Measurements from ENCODE around the gene ATF7IP2. TPM values are rescaled to one million over a fixed set of nuclear protein-coding genes. Genes with fewer than 3 reads are reported as not detected.
A peak's percentile ranks its signal among the peaks of the same experiment; 100 is the strongest.

ATF7IP2 gene
- total and polyA plus RNA-seq, 2 of the 13 experiments (the other 11 are each of a cell fraction or from before 2014, with no cell fraction given): 117 to 217 TPM

DNA sequence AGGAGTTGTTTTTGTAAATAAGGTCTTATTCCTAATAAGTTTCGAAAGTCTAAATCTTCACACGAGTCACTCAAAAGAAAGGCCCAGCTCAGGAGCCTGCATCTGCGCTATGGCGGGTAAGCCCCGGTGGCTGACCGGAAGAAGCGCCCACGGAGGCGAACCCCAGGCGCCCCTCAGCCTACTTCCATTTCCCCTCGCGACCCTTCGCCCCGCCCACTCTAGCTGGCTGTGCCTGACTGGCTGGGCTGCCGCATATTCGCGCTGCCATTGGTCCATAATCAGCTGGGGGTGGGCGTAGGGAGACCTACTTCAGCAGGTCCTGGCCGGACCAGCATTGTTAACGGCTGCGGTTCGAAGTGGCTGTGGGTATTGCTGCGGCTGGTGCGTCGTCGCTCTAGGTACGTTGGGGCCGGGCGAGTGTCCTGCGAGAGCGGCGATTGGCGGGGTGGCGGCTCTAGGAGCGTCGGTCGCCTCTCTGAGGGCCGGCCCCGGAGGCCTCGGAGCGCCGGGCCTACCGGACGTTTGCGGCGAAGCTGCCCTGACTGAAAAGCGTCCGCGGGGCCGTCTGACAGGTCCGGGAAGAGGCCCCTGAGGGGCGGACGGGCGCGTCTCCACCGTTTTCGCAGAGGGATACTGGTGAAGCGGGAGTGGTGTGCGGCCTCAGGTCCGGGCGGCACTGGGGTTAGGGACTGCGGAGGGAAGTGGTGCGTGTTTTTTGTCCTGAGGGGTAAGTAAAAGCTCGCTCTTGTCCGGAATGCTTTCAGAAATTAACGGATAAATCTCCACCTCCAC lies at the start of gene ATF7IP2 (continued):
- TF ChIP-seq, protein P1, sequence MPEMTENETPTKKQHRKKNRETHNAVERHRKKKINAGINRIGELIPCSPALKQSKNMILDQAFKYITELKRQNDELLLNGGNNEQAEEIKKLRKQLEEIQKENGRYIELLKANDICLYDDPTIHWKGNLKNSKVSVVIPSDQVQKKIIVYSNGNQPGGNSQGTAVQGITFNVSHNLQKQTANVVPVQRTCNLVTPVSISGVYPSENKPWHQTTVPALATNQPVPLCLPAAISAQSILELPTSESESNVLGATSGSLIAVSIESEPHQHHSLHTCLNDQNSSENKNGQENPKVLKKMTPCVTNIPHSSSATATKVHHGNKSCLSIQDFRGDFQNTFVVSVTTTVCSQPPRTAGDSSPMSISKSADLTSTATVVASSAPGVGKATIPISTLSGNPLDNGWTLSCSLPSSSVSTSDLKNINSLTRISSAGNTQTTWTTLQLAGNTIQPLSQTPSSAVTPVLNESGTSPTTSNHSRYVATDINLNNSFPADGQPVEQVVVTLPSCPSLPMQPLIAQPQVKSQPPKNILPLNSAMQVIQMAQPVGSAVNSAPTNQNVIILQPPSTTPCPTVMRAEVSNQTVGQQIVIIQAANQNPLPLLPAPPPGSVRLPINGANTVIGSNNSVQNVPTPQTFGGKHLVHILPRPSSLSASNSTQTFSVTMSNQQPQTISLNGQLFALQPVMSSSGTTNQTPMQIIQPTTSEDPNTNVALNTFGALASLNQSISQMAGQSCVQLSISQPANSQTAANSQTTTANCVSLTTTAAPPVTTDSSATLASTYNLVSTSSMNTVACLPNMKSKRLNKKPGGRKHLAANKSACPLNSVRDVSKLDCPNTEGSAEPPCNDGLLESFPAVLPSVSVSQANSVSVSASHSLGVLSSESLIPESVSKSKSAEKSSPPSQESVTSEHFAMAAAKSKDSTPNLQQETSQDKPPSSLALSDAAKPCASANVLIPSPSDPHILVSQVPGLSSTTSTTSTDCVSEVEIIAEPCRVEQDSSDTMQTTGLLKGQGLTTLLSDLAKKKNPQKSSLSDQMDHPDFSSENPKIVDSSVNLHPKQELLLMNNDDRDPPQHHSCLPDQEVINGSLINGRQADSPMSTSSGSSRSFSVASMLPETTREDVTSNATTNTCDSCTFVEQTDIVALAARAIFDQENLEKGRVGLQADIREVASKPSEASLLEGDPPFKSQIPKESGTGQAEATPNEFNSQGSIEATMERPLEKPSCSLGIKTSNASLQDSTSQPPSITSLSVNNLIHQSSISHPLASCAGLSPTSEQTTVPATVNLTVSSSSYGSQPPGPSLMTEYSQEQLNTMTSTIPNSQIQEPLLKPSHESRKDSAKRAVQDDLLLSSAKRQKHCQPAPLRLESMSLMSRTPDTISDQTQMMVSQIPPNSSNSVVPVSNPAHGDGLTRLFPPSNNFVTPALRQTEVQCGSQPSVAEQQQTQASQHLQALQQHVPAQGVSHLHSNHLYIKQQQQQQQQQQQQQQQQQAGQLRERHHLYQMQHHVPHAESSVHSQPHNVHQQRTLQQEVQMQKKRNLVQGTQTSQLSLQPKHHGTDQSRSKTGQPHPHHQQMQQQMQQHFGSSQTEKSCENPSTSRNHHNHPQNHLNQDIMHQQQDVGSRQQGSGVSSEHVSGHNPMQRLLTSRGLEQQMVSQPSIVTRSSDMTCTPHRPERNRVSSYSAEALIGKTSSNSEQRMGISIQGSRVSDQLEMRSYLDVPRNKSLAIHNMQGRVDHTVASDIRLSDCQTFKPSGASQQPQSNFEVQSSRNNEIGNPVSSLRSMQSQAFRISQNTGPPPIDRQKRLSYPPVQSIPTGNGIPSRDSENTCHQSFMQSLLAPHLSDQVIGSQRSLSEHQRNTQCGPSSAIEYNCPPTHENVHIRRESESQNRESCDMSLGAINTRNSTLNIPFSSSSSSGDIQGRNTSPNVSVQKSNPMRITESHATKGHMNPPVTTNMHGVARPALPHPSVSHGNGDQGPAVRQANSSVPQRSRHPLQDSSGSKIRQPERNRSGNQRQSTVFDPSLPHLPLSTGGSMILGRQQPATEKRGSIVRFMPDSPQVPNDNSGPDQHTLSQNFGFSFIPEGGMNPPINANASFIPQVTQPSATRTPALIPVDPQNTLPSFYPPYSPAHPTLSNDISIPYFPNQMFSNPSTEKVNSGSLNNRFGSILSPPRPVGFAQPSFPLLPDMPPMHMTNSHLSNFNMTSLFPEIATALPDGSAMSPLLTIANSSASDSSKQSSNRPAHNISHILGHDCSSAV (CRISPR knock-in tag; IDR thresholded peaks at IDR 0.05; ENCODE audit: borderline replicate concordance): peak; percentile 90
- TF ChIP-seq ZNF782 (CRISPR knock-in tag; IDR thresholded peaks at IDR 0.05; ENCODE audit: borderline replicate concordance): peak; percentile 96
- peak; percentile 98 for TF ChIP-seq REL (CRISPR knock-in tag; conservative IDR thresholded peaks at IDR 0.05)
- TF ChIP-seq ZNF44 (CRISPR knock-in tag; IDR thresholded peaks at IDR 0.05): peak; percentile 98
- peak; percentile 85 for TF ChIP-seq PHF5A (CRISPR knock-in tag; IDR thresholded peaks at IDR 0.05; ENCODE audit: low read depth, unreplicated experiment)
- TF ChIP-seq RFXANK (CRISPR knock-in tag; IDR thresholded peaks at IDR 0.05): peak; percentile 93
- peak; percentile 63 for TF ChIP-seq HNRNPH1 (optimal IDR thresholded peaks at IDR 0.05; ENCODE audit: low read depth, low read length)
- TF ChIP-seq ZNF383 (CRISPR knock-in tag; IDR thresholded peaks at IDR 0.05; ENCODE audit: borderline replicate concordance): no peak
- TF ChIP-seq ELF1 (CRISPR knock-in tag; IDR thresholded peaks at IDR 0.05): peak; percentile 86
- TF ChIP-seq FOXK2 (IDR thresholded peaks at IDR 0.05): no peak
- TF ChIP-seq ZFY (CRISPR knock-in tag; IDR thresholded peaks at IDR 0.05): peak; percentile 99
- TF ChIP-seq ZNF562 (CRISPR knock-in tag; IDR thresholded peaks at IDR 0.05; ENCODE audit: borderline replicate concordance): no peak
- TF ChIP-seq KLF6 (CRISPR knock-in tag; IDR thresholded peaks at IDR 0.05): peak; percentile 96
- TF ChIP-seq, protein P2, sequence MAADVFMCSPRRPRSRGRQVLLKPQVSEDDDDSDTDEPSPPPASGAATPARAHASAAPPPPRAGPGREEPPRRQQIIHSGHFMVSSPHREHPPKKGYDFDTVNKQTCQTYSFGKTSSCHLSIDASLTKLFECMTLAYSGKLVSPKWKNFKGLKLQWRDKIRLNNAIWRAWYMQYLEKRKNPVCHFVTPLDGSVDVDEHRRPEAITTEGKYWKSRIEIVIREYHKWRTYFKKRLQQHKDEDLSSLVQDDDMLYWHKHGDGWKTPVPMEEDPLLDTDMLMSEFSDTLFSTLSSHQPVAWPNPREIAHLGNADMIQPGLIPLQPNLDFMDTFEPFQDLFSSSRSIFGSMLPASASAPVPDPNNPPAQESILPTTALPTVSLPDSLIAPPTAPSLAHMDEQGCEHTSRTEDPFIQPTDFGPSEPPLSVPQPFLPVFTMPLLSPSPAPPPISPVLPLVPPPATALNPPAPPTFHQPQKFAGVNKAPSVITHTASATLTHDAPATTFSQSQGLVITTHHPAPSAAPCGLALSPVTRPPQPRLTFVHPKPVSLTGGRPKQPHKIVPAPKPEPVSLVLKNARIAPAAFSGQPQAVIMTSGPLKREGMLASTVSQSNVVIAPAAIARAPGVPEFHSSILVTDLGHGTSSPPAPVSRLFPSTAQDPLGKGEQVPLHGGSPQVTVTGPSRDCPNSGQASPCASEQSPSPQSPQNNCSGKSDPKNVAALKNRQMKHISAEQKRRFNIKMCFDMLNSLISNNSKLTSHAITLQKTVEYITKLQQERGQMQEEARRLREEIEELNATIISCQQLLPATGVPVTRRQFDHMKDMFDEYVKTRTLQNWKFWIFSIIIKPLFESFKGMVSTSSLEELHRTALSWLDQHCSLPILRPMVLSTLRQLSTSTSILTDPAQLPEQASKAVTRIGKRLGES (CRISPR knock-in tag; IDR thresholded peaks at IDR 0.05; ENCODE audit: borderline replicate concordance): no peak; the same call in 1 of the 2 replicates
- peak; percentile 86; the same call in 1 of the 2 replicates for TF ChIP-seq ZKSCAN8 (CRISPR knock-in tag; IDR thresholded peaks at IDR 0.05; ENCODE audit: borderline replicate concordance)
- peak; percentile 98 for TF ChIP-seq ZFP82 (CRISPR knock-in tag; IDR thresholded peaks at IDR 0.05; ENCODE audit: borderline replicate concordance)
- TF ChIP-seq, protein P3, sequence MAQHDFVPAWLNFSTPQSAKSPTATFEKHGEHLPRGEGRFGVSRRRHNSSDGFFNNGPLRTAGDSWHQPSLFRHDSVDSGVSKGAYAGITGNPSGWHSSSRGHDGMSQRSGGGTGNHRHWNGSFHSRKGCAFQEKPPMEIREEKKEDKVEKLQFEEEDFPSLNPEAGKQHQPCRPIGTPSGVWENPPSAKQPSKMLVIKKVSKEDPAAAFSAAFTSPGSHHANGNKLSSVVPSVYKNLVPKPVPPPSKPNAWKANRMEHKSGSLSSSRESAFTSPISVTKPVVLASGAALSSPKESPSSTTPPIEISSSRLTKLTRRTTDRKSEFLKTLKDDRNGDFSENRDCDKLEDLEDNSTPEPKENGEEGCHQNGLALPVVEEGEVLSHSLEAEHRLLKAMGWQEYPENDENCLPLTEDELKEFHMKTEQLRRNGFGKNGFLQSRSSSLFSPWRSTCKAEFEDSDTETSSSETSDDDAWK (CRISPR knock-in tag; IDR thresholded peaks at IDR 0.05): no peak
